ENCODE measurements around the gene CECR2. TPM values are rescaled to one million over a fixed set of nuclear protein-coding genes. Genes with fewer than 3 reads are reported as not detected.

CECR2 gene
- total RNA-seq, 1 experiment from 2014 or later = not detected

- no peak overlapping the region for H3K9ac ChIP-seq (ENCODE audit: low read length)
- ATAC-seq (no peak), DNase-seq (no peak)
- H3K9me2 ChIP-seq (replicated peaks; ENCODE audit: low read length) = no peaks in the 10 kb centered on the region
- H3K79me2 ChIP-seq (ENCODE audit: low read length) = no peaks in the 10 kb centered on the region
- H3K4me2 ChIP-seq (ENCODE audit: low read length) = no peak overlapping the region
- intact Hi-C loops (cut with micrococcal nuclease) = no loop called here
- no peak overlapping the region for H2AFZ ChIP-seq (ENCODE audit: low read length)
- no peak overlapping the region for H3K27ac ChIP-seq (ENCODE audit: low read length)
- no peaks in the 10 kb centered on the region for H3K4me1 ChIP-seq (ENCODE audit: insufficient read depth, low read length)
- BruUV-seq (replicated peaks) = no TSS peak
- no peak overlapping the region for H3K4me3 ChIP-seq (ENCODE audit: low read length)
- CTCF ChIA-PET = no interaction called here
- no peaks in the 10 kb centered on the region for H4K20me1 ChIP-seq (ENCODE audit: low read length)
- no peaks in the 10 kb centered on the region for H3F3A ChIP-seq (ENCODE audit: low read length, unreplicated experiment)
- H3K27me3 ChIP-seq (ENCODE audit: low read length) = peaks cover 43% of the 10 kb centered on the region
- no peak for TF ChIP-seq CTCF (conservative IDR thresholded peaks at IDR 0.05; ENCODE audit: low read depth, low read length)
- no peak for TF ChIP-seq EZH2 (IDR thresholded peaks at IDR 0.05; ENCODE audit: low read length, unreplicated experiment)
- no peak for TF ChIP-seq EZH2phosphoT487 (IDR thresholded peaks at IDR 0.05; ENCODE audit: borderline replicate concordance, low read length)
- POLR2A ChIA-PET (ENCODE audit: unreplicated experiment) = no interaction called here
- no peaks in the 10 kb centered on the region for H3K9me3 ChIP-seq (ENCODE audit: low read length)
- H3K36me3 ChIP-seq (ENCODE audit: low read depth, low read length) = no peaks in the 10 kb centered on the region
Observed at GRCh38 chr22:17451316-17451715, 82.1 kb downstream of the CECR2 start.

- H3K36me3 ChIP-seq (ENCODE audit: low read depth, low read length) = no peaks in the 10 kb centered on the region
- no peaks in the 10 kb centered on the region for H3K79me2 ChIP-seq (ENCODE audit: low read length)
- H4K20me1 ChIP-seq (ENCODE audit: low read length) = no peaks in the 10 kb centered on the region
- POLR2A ChIA-PET (ENCODE audit: unreplicated experiment) = no interaction called here
- intact Hi-C loops (cut with micrococcal nuclease) = no loop called here
- CTCF ChIA-PET = no interaction called here
- peaks cover 52% of the 10 kb centered on the region for H3K27me3 ChIP-seq (ENCODE audit: low read length)
- no TSS peak for BruUV-seq (replicated peaks)
- H3K9me2 ChIP-seq (replicated peaks; ENCODE audit: low read length) = no peaks in the 10 kb centered on the region
- H3F3A ChIP-seq (ENCODE audit: low read length, unreplicated experiment) = no peaks in the 10 kb centered on the region
- no peak overlapping the region for H3K27ac ChIP-seq (ENCODE audit: low read length)
- H3K4me2 ChIP-seq (ENCODE audit: low read length) = no peak overlapping the region
- TF ChIP-seq EZH2phosphoT487 (IDR thresholded peaks at IDR 0.05; ENCODE audit: borderline replicate concordance, low read length) (no peak), CTCF (conservative IDR thresholded peaks at IDR 0.05; ENCODE audit: low read depth, low read length) (no peak), EZH2 (IDR thresholded peaks at IDR 0.05; ENCODE audit: low read length, unreplicated experiment) (no peak)
- H3K4me1 ChIP-seq (ENCODE audit: insufficient read depth, low read length) = no peaks in the 10 kb centered on the region
- DNase-seq (no peak), ATAC-seq (no peak)
- H2AFZ ChIP-seq (ENCODE audit: low read length) = no peak overlapping the region
- H3K9ac ChIP-seq (ENCODE audit: low read length) = no peak overlapping the region
- no peak overlapping the region for H3K4me3 ChIP-seq (ENCODE audit: low read length)
- no peaks in the 10 kb centered on the region for H3K9me3 ChIP-seq (ENCODE audit: low read length)
Observed at GRCh38 chr22:17460895-17461294, 91.6 kb downstream of the CECR2 start.

GRCh38 chr22:17470880-17471500 is 101.7 kb downstream of the CECR2 start:
- Histone ChIP-seq H3K4me1 (ENCODE audit: insufficient read depth, low read length) (no peaks in the 10 kb centered on the region), H4K20me1 (ENCODE audit: low read length) (no peaks in the 10 kb centered on the region), H3K9me2 (replicated peaks; ENCODE audit: low read length) (no peaks in the 10 kb centered on the region), H3K4me2 (ENCODE audit: low read length) (no peak overlapping the region), H3K4me3 (ENCODE audit: low read length) (no peak overlapping the region), H3K9me3 (ENCODE audit: low read length) (no peaks in the 10 kb centered on the region), H3K79me2 (ENCODE audit: low read length) (no peaks in the 10 kb centered on the region), H3K27me3 (ENCODE audit: low read length) (peaks cover 67% of the 10 kb centered on the region), H3F3A (ENCODE audit: low read length, unreplicated experiment) (no peaks in the 10 kb centered on the region), H3K9ac (ENCODE audit: low read length) (no peak overlapping the region), H3K27ac (ENCODE audit: low read length) (no peak overlapping the region), H3K36me3 (ENCODE audit: low read depth, low read length) (no peaks in the 10 kb centered on the region), H2AFZ (ENCODE audit: low read length) (no peak overlapping the region)
- BruUV-seq (replicated peaks) = no TSS peak
- TF ChIP-seq CTCF (conservative IDR thresholded peaks at IDR 0.05; ENCODE audit: low read depth, low read length) (no peak), EZH2 (IDR thresholded peaks at IDR 0.05; ENCODE audit: low read length, unreplicated experiment) (no peak), EZH2phosphoT487 (IDR thresholded peaks at IDR 0.05; ENCODE audit: borderline replicate concordance, low read length) (no peak)
- ATAC-seq (no peak), DNase-seq (no peak)
- intact Hi-C loops (cut with micrococcal nuclease) = no loop called here
- CTCF ChIA-PET = no interaction called here
- POLR2A ChIA-PET (ENCODE audit: unreplicated experiment) = no interaction called here
